ENCODE measurements around the gene GTSE1.

GTSE1 gene

DNA sequence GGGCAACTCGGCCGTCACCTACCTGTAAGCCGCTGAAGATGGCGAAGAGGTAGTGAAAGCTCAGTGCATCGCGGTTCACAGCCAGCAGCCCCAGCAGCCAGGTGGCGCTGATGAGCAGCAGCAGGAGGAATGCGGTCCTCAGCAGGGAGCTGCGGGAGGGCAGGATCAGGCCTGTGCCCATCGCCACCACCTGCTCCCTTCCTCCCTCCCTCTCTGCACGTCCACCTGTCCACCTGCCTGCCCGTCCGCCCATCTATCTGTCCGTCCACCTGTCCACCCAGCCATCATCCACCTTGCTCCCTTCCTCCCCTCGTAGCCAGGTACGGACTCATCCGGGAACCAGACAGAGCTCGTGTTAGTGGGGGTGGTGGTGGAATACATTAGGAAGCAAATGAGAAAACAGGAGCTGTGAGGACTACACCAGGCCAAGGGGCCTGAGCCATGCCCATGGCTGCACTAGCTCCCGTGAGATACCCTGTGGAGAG is 71.1 kb downstream of the GTSE1 start:
- DNase-seq (ENCODE audit: low read depth): no peak
- no peak overlapping the region for H3K4me3 ChIP-seq (ENCODE audit: low read length)
- TF ChIP-seq, protein P1, sequence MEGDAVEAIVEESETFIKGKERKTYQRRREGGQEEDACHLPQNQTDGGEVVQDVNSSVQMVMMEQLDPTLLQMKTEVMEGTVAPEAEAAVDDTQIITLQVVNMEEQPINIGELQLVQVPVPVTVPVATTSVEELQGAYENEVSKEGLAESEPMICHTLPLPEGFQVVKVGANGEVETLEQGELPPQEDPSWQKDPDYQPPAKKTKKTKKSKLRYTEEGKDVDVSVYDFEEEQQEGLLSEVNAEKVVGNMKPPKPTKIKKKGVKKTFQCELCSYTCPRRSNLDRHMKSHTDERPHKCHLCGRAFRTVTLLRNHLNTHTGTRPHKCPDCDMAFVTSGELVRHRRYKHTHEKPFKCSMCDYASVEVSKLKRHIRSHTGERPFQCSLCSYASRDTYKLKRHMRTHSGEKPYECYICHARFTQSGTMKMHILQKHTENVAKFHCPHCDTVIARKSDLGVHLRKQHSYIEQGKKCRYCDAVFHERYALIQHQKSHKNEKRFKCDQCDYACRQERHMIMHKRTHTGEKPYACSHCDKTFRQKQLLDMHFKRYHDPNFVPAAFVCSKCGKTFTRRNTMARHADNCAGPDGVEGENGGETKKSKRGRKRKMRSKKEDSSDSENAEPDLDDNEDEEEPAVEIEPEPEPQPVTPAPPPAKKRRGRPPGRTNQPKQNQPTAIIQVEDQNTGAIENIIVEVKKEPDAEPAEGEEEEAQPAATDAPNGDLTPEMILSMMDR (conservative IDR thresholded peaks at IDR 0.05; ENCODE audit: low read depth, low read length): peak; percentile 97

DNA sequence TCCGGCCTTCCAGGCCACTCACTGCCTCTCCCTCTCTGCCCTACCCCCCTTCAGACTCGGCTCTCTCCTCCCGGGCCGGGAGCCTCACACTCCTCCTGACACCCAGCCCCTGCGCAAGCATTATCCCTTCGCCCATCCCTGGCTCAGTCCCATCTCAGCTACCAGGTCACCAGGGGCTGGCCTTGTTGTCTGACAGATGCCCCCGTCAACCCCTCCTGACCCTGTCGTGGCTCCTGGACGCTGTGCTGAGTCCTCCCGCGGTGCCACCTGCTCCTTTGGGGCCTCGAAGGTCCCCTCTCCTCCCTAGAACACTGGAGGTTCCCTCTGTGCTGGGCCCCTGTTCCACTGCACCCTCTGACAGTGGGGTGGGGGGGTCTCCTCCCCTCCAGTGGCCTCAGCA is 71.8 kb downstream of the GTSE1 start:
- no peak for DNase-seq (ENCODE audit: low read depth)
- H3K4me3 ChIP-seq (ENCODE audit: low read length): no peak overlapping the region
- TF ChIP-seq, protein P1 (conservative IDR thresholded peaks at IDR 0.05; ENCODE audit: low read depth, low read length): no peak

DNA sequence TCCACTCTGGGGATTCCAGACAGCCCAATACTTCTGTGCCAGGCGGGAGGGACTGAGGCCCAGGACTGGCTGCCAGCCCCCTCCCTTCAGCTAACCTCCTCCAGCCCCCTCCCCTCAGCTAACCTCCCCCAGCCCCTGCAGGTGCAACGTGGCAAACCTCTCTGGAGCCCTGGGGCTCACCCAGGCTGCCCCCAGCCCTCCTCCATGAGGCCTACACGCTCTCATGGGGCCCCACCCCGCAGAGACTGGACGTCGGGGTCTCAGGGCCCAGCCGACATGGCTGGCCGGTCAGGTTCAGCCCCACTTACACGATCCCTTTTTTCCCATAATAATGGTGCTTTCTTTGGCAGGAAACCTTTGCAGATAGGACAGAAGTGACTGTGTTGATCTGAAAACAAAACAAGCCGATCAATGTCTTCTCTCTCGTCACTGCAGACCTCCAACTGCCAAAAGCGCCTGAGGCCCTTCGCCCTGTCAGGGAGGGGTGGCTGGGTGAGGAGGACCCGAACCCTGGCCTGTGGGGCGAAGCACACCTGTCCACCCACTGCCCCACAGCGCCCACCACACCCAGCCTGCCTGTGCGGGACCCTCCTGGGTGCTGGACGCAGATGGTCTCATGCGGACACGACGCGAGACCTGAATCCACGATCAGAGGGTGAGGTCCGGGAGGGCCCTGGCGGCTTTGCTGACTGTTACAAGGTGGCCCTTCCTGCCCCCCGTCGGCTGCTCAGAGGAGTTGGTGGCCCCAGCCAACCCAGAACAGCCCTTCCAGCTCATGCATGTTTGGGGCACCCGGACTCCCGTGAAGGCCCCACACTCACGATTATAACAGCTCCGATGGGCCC is 72.4 kb downstream of the GTSE1 start:
- TF ChIP-seq, protein P1 (conservative IDR thresholded peaks at IDR 0.05; ENCODE audit: low read depth, low read length): no peak
- DNase-seq (ENCODE audit: low read depth): no peak
- H3K4me3 ChIP-seq (ENCODE audit: low read length): no peak overlapping the region

DNA sequence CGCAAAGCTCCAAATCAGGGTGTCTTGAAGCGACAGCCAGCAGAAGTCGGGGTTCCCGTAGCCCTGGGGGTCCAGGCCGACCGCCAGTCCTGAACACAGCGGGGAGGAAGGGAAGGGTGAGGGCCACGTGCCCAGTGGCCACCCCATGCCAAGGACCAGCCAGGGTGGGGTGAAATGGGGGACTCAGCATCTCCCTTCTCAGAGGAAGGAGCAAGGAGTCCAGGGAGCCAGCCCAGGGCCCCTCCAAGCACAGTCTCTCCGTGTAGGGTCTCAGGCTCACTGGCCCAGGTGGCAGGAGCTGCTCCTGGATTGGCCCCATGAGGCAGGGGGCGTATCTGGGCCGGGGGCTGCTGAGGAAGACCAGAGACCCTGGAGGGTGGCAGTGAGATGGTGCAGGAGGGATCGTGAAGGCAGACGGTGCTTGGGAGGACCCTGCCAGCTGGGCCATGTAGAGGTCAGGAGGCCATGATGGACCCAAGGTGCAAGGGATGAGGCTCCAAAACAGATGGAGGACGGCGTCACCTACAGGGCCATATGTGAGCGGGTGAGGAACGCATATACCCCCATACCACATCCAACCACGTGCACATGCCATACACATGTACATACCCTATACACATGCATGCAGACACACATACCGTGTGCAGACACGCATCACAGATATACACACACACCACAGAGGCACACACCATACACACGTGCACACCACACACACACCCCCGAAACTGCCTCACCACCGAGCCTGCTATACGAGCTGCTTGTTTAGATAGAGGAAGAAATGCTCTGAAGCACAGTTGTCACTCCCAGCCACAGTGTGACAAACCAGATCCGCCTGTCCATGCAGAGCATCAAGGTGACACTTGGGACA is 73.3 kb downstream of the GTSE1 start:
- TF ChIP-seq, protein P1 (conservative IDR thresholded peaks at IDR 0.05; ENCODE audit: low read depth, low read length): no peak
- no peak for DNase-seq (ENCODE audit: low read depth)
- no peak overlapping the region for H3K4me3 ChIP-seq (ENCODE audit: low read length)

DNA sequence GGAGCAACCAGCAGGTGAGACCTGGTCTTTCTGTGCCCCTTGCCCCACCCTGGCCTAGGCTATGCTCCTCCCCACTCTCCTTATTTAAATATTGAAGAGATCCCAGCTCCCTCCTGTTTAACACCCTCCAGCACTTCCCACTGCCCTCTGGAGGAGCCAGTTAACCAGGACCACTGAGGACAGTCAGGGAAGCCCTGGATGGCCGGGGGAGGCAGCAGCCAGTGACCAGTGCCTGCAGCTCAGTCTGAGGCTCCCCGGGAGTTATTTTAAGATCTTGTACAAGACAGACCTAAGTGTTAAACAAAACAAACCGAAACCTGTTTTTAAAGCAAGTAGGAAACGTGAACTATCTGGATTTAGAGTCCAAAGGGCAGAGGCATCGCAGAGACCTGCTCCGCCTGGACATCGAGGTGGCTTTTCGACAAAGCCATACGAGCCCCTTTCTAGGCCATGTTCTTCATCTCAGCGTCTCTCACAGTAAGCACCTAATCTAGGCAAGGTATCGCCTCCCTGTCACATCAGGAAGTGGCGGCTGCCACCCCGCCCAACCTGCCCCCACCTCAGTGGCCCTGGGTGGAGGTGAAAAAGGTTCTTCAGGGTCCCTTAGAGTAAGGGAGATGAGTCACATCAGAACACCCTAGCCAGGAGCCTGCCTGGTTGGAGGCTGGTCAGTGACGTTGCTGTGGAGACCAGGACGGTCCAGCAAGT is 74.1 kb downstream of the GTSE1 start:
- no peak for DNase-seq (ENCODE audit: low read depth)
- TF ChIP-seq, protein P1 (conservative IDR thresholded peaks at IDR 0.05; ENCODE audit: low read depth, low read length): no peak
- H3K4me3 ChIP-seq (ENCODE audit: low read length): no peak overlapping the region

DNA sequence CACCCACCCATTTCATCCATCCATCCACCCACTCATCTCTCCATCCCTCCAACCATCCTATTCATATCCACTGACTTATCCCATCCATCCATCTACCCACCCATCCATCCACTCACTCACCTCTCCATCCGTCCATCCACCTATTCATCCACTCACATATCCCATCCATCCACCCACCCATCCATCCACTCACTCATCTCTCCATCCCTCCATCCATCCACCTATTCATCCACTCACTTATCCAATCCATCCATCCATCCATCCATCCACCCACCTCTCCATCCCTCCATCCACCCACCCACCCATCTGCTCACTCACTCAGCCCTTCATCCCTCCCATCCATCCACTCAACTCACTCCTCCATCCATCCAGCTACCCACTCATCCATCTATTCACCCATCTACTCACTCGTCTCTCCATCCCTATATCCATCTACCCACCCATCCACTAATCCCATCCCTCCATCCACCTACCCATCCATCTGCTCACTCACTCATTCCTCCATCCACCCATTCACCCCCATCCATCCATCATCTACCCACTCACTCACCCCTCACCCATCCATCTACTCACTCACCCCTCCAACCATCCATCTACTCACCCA is 75.1 kb downstream of the GTSE1 start:
- no peak overlapping the region for H3K4me3 ChIP-seq (ENCODE audit: low read length)
- TF ChIP-seq, protein P1 (conservative IDR thresholded peaks at IDR 0.05; ENCODE audit: low read depth, low read length): no peak
- DNase-seq (ENCODE audit: low read depth): no peak

Measured in retinal pigment epithelial cell (primary cell).